HG03378 (cell line): ENCODE data around the gene DLX1.

Source experiments
- ATAC-seq: cut with Tn5 transposase; IDR thresholded peaks from one replicate; pipeline ENCODE4 v1.9.1; 2021; ENCODE audit warnings: mild to moderate bottlenecking, moderate library complexity; ENCODE audit not compliant: unreplicated experiment

Gene DLX1

DNA sequence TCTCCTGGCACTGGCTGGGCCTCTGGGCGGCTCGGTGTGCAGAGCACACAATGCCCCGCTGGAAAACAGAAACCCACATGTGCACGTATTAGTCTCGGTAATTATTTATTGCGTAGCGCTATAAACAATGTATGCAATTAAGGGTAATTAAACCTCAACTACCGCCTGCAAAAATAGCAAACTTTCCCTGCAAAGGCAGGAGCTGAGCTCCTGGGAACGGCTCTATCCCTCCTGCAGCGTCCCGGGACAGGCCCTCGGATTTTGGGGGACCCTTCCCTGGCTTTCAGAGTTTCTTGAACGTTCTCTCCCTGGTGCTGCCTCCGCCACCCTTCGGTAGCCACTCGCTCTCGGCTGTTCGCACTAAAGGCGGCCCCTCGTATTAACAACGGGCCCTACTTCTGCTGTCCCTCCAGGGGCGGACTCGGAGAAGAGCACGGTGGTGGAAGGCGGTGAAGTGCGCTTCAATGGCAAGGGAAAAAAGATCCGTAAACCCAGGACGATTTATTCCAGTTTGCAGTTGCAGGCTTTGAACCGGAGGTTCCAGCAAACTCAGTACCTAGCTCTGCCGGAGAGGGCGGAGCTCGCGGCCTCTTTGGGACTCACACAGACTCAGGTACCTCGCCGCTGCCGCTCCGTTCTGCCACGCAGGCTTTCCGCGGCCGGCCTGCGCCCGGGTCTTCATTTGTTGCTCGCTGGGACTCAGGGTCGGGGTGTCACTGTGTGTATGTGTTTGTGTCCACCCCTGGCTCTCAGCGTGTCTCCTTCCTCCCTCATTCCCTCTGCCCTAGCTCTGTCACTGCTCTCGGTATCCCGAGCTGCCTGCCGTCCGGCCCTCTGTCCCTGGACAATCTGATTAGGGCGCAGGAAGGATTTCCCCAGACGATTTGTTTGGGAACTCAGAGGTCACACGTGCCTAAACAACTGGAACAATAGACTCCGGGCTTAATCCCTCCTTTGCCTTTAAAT is 1.2 kb downstream of the DLX1 start:
- ATAC-seq = no peak

- ATAC-seq = no peak
These were observed 2.0 kb downstream of the DLX1 start for GRCh38 chr2:172087207-172087779.

GRCh38 chr2:172087780-172088244 is 2.5 kb downstream of the DLX1 start:
- ATAC-seq = no peak

- ATAC-seq = no peak
These were observed 3.1 kb downstream of the DLX1 start for GRCh38 chr2:172088245-172089004.

DNA sequence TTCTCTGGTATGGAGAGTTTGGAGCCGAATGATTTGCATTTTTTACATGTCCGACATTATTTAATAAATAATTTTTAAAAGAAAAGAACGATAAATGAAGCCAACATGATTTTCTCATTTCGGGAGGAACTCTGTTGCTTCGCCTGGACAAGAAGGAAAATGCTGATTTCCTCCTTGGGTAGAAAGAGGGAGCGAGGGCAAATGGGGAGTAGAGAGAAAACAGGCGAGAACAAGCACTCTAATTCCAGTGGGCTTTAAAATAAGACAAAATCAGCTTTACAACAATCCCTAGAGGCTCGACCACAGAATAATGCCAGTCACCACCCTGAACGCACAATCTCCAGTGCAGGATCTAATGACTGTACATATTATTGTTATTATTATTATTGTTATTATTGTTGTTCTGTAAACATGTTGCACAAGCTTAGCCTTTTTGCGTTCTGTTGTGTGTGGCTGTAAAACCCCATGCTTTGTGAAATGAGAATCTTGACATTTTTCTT is 3.7 kb downstream of the DLX1 start:
- no peak for ATAC-seq

DNA sequence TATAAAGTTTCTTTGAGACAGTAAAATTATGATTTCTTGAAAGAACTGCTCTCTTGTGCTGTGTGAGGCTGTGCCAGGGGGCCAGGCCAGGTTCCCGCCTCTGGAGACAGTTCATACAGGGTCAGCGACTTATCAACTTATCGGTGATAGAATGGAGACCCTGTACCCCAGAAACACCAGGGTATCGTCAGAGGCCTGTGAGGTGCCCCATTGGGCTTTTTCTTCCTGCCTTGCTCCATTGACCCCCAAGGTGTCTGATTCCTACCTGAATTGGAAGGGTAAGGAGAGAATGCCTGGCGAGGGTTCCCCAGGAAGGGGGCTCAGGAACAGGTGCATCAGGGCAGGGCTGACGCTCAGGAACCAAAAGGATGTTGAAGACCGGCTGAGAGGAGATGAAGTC is 4.3 kb downstream of the DLX1 start:
- no peak for ATAC-seq

GRCh38 chr2:172090044-172090961 is 5.0 kb downstream of the DLX1 start:
- ATAC-seq = no peak

- no peak for ATAC-seq
These were observed 5.8 kb downstream of the DLX1 start for GRCh38 chr2:172091000-172091641.

- no peak for ATAC-seq
These were observed 6.7 kb downstream of the DLX1 start for GRCh38 chr2:172091761-172092566.

DNA sequence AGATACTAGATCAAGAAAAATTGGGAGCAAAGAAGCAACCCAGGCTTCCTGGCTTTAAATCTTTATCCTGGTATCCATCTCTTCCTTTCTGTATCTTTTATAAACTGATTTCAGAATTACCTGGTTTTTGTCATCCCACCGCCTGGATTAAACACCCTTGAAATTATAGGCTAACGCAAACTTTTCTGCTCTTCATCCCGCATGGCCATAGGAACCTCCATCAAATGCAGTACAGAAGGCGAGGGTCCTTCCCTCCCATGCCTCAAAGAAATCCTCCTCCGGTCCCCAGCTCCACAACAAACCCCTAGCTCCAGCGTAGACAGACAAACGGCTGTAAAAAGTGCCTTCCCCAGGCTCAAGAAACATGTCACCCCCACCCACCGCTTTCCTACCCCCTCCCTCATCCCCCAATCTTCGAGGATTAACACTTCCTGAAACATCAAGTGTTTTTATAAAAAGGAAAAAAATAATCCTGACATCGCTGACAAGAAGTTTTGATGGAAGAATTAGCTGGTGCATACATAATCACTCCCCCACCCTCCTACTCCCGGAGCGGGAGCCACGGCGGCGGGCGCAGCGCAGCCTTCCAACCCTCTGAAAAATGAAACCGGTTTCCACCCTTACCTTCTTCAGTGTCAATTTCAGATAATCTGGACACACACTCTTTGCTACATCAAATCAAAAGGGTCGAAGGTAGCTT is 7.6 kb downstream of the DLX1 start:
- ATAC-seq = no peak

- ATAC-seq = no peak
These were observed 8.3 kb downstream of the DLX1 start for GRCh38 chr2:172093416-172094293.

DNA sequence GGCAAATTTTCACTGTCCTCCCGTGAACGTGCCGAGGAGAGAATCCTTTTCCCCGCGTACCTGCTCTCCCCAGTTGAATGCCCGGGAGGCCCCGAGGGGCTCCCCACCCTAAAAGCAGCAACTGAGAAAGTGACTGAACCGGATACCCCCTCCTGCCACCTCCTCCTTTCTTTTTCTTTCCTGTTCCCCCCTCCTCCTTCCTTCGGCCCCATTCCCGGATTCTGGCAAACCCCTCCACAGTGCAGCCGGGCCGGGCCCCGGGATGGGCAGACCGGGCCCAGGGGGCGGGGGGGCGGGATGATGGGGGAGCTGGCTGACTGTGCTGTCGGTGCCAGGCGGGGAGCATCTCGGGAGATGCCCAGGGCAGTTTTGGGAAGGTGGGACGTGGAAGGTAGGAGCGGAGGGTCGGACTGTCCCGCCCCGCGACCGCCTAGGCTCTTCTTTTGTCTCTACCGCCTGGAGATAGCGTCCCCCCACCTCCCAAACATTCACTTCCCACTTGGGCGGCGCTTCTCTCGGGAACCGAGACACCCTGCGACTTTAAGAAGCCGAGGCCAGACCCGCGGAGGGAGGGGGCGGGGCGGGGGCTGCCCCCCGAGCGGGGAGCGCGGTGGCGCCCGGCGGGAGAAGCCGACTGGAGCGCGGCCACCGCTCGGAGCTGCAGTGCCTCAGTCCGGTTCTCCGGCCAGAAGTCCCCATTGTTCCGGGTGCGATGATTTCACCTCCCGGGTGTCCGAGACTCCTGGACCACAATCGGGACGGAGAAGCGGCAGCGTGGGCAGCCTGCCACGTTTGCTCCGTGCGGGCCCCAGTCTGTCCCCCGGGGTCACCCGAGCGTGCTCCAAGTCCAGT is 9.2 kb downstream of the DLX1 start:
- no peak for ATAC-seq

GRCh38 chr2:172095146-172095904 is 10.0 kb downstream of the DLX1 start:
- no peak for ATAC-seq

- ATAC-seq = no peak
These were observed 10.8 kb downstream of the DLX1 start for GRCh38 chr2:172095905-172096625.
